Osteocyte (in vitro differentiated cells): Measurements from ENCODE around the gene POLR2L. TPM values are rescaled to one million over a fixed set of nuclear protein-coding genes. Genes with fewer than 3 reads are reported as not detected.

Experiments used
- DNase-seq: peaks from one replicate; pipeline ENCODE4 v3.0.0; 2021; ENCODE audit warnings: mixed read lengths; ENCODE audit not compliant: unreplicated experiment; ENCODE audit errors: extremely low spot score
- H3K27ac Mint-ChIP-seq: one replicate; pipeline ENCODE4 v1.8.0; 2021; ENCODE audit warnings: mild to moderate bottlenecking, mixed read lengths; ENCODE audit not compliant: unreplicated experiment
- H3K27me3 Mint-ChIP-seq: one replicate; pipeline ENCODE4 v1.8.0; 2021; ENCODE audit warnings: mixed read lengths; ENCODE audit not compliant: unreplicated experiment
- H3K36me3 Mint-ChIP-seq: one replicate; pipeline ENCODE4 v1.8.0; 2021; ENCODE audit warnings: mixed read lengths; ENCODE audit not compliant: unreplicated experiment
- H3K4me1 Mint-ChIP-seq: one replicate; pipeline ENCODE4 v1.8.0; 2021; ENCODE audit warnings: mixed read lengths; ENCODE audit not compliant: unreplicated experiment
- H3K4me3 Mint-ChIP-seq: one replicate; pipeline ENCODE4 v1.8.0; 2021; ENCODE audit warnings: mild to moderate bottlenecking, moderate library complexity, mixed read lengths; ENCODE audit not compliant: unreplicated experiment
- H3K9me3 Mint-ChIP-seq: one replicate; pipeline ENCODE4 v1.8.0; 2021; ENCODE audit warnings: mixed read lengths; ENCODE audit not compliant: unreplicated experiment
- total RNA-seq: library from RNA; stranded (reverse); gene quantifications from 2 replicates; pipeline ENCODE4 v1.2.1, GENCODE V29; 2021
- TF ChIP-seq, protein P1 (sequence below): fragments of 200-600 bp; sonication (generic); IDR thresholded peaks from 2 replicates; pipeline ENCODE4 v1.5.0; 2021; ENCODE audit warnings: antibody characterized with exemption, mild to moderate bottlenecking, moderate library complexity

Gene POLR2L
- total RNA-seq, 1 donor from 2014 or later: 193 TPM

DNA sequence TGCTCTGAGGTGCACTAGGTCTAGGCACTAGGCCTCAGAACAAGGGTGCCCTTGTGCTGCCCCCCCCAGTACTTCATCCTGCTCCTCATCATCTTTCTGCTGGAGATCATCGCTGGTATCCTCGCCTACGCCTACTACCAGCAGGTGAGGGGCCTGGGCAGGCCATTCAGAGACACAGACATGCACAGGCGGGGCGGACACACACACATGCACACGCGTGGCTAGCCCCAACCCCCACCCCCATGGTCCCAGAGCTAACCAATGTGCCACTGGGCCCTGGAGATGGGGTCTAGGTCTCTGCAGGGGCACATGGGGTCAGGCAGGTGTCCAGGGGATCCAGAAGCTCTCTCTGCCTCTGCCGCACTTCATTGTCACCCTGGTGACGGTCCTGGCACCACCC, 5.6 kb downstream of the POLR2L start:
- TF ChIP-seq, protein P1, sequence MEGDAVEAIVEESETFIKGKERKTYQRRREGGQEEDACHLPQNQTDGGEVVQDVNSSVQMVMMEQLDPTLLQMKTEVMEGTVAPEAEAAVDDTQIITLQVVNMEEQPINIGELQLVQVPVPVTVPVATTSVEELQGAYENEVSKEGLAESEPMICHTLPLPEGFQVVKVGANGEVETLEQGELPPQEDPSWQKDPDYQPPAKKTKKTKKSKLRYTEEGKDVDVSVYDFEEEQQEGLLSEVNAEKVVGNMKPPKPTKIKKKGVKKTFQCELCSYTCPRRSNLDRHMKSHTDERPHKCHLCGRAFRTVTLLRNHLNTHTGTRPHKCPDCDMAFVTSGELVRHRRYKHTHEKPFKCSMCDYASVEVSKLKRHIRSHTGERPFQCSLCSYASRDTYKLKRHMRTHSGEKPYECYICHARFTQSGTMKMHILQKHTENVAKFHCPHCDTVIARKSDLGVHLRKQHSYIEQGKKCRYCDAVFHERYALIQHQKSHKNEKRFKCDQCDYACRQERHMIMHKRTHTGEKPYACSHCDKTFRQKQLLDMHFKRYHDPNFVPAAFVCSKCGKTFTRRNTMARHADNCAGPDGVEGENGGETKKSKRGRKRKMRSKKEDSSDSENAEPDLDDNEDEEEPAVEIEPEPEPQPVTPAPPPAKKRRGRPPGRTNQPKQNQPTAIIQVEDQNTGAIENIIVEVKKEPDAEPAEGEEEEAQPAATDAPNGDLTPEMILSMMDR: no peak
- Mint-ChIP-seq H3K27ac (no peak overlapping the region), H3K36me3 (peaks cover 8% of the 10 kb centered on the region), H3K4me3 (no peak overlapping the region), H3K9me3 (no peaks in the 10 kb centered on the region), H3K4me1 (peaks cover 52% of the 10 kb centered on the region), H3K27me3 (no peaks in the 10 kb centered on the region)
- no peak for DNase-seq

DNA sequence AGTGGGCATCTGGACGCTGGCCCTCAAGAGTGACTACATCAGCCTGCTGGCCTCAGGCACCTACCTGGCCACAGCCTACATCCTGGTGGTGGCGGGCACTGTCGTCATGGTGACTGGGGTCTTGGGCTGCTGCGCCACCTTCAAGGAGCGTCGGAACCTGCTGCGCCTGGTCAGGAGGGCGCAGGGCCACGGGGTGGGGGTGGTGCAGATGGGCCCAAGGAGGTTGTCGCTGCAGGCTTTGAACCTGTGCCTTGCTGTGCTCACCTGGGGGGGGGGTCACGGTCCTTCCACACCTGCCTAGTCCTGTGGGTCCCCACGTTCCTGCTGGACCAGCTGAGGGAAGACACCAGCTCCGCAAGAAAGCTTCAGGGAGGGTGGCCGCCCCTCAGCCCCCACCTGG, 6.1 kb downstream of the POLR2L start:
- DNase-seq: no peak
- TF ChIP-seq, protein P1: no peak
- H3K4me3 Mint-ChIP-seq: no peak overlapping the region
- H3K9me3 Mint-ChIP-seq: no peaks in the 10 kb centered on the region
- no peaks in the 10 kb centered on the region for H3K27me3 Mint-ChIP-seq
- H3K4me1 Mint-ChIP-seq: peaks cover 53% of the 10 kb centered on the region
- H3K27ac Mint-ChIP-seq: no peak overlapping the region
- H3K36me3 Mint-ChIP-seq: peaks cover 8% of the 10 kb centered on the region

DNA sequence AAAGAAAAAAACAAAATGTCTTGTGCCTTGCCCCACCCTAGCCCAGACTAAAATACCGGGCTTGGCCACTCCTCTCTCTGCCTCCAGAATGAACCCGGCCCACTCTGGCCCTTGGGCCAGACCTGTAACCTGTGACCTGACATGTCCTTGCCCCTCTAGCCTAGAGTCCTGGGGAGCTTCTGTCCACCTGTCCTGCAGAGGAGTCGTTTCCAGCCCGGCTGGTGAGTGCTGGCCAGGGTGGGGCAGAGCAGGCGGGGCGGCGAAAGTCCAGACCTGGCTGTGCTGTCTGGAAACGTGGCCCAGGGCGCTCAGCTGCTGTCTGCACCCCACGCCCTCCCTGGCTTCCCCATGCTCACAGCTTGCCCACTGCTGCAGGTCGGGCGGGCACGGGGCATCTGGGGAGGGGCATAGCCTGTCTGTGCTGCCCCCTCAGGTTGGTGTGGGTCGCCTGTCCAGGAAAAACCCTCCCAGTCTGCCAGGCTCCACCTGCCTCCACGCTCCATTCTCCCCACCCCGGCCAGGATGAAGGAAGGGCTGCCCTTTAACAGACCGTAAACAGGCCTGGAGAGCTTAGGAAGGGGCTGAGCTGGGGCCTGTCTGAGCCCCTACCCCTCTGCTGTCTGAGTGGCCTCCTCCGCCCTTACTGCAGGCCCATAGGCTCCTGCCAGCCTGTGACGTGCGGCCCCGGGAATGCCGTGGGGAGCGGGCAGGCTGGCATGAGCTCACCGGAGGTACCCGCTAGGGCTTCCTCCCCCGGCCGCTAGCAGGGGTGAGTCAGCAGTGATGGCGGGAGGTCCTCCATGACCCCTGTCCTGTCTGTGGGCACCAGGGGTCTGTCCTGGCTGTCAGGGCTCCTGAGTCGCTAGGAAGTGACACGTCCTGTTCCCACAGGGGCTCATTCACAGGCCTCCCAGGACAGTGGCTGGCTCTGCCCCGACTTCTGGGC, 7.7 kb downstream of the POLR2L start:
- peak overlapping the region; percentile 90 for H3K27ac Mint-ChIP-seq
- H3K4me3 Mint-ChIP-seq: peak overlapping the region; percentile 78
- DNase-seq: peak; percentile 94
- no peaks in the 10 kb centered on the region for H3K27me3 Mint-ChIP-seq
- H3K9me3 Mint-ChIP-seq: no peaks in the 10 kb centered on the region
- TF ChIP-seq, protein P1: no peak
- peaks cover 50% of the 10 kb centered on the region for H3K4me1 Mint-ChIP-seq
- H3K36me3 Mint-ChIP-seq: peaks cover 2% of the 10 kb centered on the region

DNA sequence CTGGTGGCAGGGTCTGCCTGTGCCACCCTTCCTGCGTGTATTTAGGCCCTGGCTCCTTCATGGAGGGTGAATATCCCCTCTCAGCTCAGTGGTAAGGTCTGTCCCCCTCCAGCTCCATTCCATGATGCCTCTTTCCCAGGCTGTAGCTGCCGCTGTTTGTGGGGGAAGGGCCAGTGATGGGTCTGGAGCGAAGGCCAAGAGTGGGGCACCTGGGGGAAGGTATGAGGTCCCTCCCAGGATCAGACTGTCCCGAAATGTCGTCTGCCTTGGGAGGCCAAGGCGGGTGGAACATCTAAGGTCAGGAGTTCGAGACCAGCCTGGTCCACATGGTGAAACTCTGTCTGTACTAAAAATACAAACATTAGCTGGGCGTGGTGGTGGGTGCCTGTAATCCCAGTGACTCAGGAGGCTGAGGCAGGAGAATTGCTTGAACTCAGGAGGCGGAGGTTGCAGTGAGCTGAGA, 8.4 kb downstream of the POLR2L start:
- no peaks in the 10 kb centered on the region for H3K36me3 Mint-ChIP-seq
- peaks cover 54% of the 10 kb centered on the region for H3K4me1 Mint-ChIP-seq
- H3K4me3 Mint-ChIP-seq: peak overlapping the region; percentile 78
- H3K9me3 Mint-ChIP-seq: no peaks in the 10 kb centered on the region
- H3K27me3 Mint-ChIP-seq: no peaks in the 10 kb centered on the region
- peak overlapping the region; percentile 90 for H3K27ac Mint-ChIP-seq
- DNase-seq: no peak
- TF ChIP-seq, protein P1: no peak

DNA sequence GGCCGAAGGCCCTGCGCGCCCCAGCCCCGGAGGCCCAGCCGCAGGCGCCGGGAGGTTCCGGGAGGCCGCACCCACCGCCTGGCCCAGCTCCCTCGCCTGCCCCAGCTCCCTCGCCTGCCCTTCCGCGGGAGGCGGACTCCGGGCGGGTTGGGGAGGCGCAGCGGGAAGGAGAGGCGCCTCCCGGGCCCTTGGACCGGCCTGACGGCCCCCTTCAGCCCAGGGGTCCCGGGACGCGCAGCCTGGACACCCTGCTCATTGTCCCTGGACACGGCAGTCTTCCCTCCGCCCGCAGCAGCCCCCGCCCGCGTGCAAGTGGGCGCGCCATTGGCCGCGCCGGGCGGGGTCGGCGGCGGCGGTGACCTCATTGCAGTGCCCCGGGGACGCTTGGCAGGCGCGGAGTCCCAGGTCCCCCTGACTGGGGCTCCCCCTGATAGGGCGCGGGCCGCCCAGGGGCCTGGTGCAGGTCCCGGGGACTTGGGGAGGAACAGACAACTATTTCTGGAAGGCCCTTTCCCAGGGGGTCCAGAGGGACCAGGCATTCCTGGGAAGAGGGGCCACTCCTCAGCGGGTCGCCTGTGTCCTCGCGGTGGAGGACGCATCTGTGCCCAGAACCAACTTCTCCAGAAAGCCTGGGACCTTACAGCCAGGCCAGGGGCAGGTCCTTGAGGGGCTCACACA, 9.1 kb downstream of the POLR2L start:
- Mint-ChIP-seq H3K36me3 (no peaks in the 10 kb centered on the region), H3K4me3 (peak overlapping the region; percentile 78), H3K27ac (peak overlapping the region; percentile 90), H3K27me3 (no peaks in the 10 kb centered on the region), H3K4me1 (peaks cover 57% of the 10 kb centered on the region), H3K9me3 (no peaks in the 10 kb centered on the region)
- TF ChIP-seq, protein P1: no peak
- no peak for DNase-seq
